Left lung (tissue), 10 donors: ENCODE results near the gene CD19. TPM values are rescaled to one million over a fixed set of nuclear protein-coding genes. Genes with fewer than 3 reads are reported as not detected.
"Not testable (repeated sequence)": the region's sequence is repeated elsewhere in the genome, so short reads cannot be mapped to it uniquely, and the experiment has no call there.

Source experiments
- ATAC-seq: fragments of 200-7000 bp; cut with Tn5 transposase; one replicate; pipeline ENCODE4 v1.9.1; 2020; ENCODE audit warnings: moderate library complexity
- DNase-seq, 4 donors: peaks; one replicate each; pipeline ENCODE4 v3.0.0-alpha.2; 2013 to 2020
- H3K27ac ChIP-seq, 2 donors: fragments of 200-600 bp; sonication (generic) in 1 of 2; one replicate each; pipeline versions ENCODE4 v1.5.0 to v1.8.0; 2020 to 2021
- H3K27me3 ChIP-seq, 2 donors: fragments of 200-600 bp; sonication (generic) in 1 of 2; one replicate each; pipeline versions ENCODE4 v1.5.0 to v1.8.0; 2020 to 2021
- H3K36me3 ChIP-seq, 2 donors: fragments of 200-600 bp; sonication (generic) in 1 of 2; one replicate each; pipeline versions ENCODE4 v1.5.0 to v1.8.0; 2020 to 2021
- H3K4me1 ChIP-seq, 2 donors: fragments of 200-600 bp; one replicate each; pipeline ENCODE4 v1.8.0; 2021
- H3K4me3 ChIP-seq, 2 donors: fragments of 200-600 bp; sonication (generic) in 1 of 2; one replicate each; pipeline versions ENCODE4 v1.5.0 to v1.8.0; 2020 to 2021; ENCODE audit warnings: mild to moderate bottlenecking in 1 of 2
- H3K9me3 ChIP-seq, 2 donors: fragments of 200-600 bp; sonication (generic) in 1 of 2; one replicate each; pipeline versions ENCODE4 v1.5.0 to v1.8.0; 2020 to 2021
- intact Hi-C, 2 donors: fragments of 100-400 bp; cut with DNase I; formaldehyde crosslinking; loops; one replicate each; pipeline versions ENCODE4 v1.11.2 to v1.14.2; 2022
- polyA plus RNA-seq, 6 donors: library from polyadenylated mRNA; unstranded; fragments of 120-200 nt; gene quantifications; one replicate each; pipeline ENCODE4 v1.2.1, GENCODE V29; 2013; ENCODE audit not compliant: insufficient read length in 6 of 6
- total RNA-seq, 2 donors: library from RNA; stranded (reverse); fragmentation: NEBNext Ultra II Directional; extraction: Animal tissue kit (Norgen Biotek cat#: 25700); gene quantifications; one replicate each; pipeline ENCODE4 v1.2.1, GENCODE V29; 2021
- TF ChIP-seq, protein P1 (sequence below), 2 donors: fragments of 200-600 bp; sonication (generic) in 1 of 2; IDR thresholded peaks; one replicate each; pipeline versions ENCODE4 v1.5.0 to v1.8.0; 2021; ENCODE audit warnings: antibody characterized with exemption in 2 of 2
- donor health status: DM: no; HTN: yes; CAD: no.
- donor health status: DM: no; HTN: no; CAD: no.

Gene CD19
- total and polyA plus RNA-seq, 8 donors, result 0.29 to 0.85 (median 0.51) TPM

DNA sequence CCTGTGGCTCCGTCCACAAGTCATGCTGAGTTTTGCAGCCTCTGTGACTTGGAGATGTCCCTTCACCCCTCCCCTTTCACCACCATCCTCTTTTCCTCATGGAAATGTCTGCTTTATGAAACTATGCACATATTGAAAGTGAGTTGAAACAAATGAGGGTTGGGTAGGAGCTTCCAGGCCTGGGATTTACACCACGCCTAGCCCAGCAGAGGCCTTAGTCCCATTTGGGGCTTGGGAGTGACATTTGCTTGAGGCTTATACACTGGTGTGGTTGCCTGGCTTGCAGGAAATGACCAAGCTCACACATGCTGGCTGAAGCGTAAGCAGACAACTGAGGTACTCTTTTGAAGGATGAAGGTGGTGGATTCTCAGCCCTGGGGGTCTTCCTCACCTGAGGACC lies 32.3 kb downstream of the CD19 start:
- DNase-seq (peak in 1 of 4 donors; percentile 0), ATAC-seq (no peak)
- no peaks in the 10 kb centered on the region for H3K9me3 ChIP-seq
- no peaks in the 10 kb centered on the region for H3K27me3 ChIP-seq
- no peaks in the 10 kb centered on the region for H3K4me1 ChIP-seq
- H3K4me3 ChIP-seq, result no peak overlapping the region
- no peak overlapping the region for H3K27ac ChIP-seq
- peaks cover 0 to 71% of the 10 kb centered on the region in 2 donors for H3K36me3 ChIP-seq
- TF ChIP-seq, protein P1, sequence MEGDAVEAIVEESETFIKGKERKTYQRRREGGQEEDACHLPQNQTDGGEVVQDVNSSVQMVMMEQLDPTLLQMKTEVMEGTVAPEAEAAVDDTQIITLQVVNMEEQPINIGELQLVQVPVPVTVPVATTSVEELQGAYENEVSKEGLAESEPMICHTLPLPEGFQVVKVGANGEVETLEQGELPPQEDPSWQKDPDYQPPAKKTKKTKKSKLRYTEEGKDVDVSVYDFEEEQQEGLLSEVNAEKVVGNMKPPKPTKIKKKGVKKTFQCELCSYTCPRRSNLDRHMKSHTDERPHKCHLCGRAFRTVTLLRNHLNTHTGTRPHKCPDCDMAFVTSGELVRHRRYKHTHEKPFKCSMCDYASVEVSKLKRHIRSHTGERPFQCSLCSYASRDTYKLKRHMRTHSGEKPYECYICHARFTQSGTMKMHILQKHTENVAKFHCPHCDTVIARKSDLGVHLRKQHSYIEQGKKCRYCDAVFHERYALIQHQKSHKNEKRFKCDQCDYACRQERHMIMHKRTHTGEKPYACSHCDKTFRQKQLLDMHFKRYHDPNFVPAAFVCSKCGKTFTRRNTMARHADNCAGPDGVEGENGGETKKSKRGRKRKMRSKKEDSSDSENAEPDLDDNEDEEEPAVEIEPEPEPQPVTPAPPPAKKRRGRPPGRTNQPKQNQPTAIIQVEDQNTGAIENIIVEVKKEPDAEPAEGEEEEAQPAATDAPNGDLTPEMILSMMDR (IDR thresholded peaks at IDR 0.05), result no peak
- intact Hi-C loops, result no loop called here

DNA sequence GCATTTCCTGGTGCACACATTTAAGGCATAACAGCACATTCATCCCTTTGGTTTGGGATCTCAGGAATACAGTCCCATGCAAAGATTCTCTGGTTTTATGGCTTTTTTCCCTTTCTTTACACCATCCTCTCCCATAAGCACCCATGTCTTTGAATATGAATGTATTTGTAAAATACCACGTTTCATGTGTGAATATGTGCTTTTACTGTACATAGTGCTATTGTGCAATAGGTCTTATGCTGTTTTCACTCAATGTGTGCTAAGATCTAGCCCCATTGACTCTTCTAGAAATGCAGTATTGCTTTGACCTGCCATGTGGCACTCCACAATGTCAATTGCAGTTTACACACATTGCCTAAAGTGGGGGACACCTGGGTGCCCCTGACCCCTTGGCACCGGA lies 32.7 kb downstream of the CD19 start:
- ATAC-seq (no peak), DNase-seq (no peak)
- Histone ChIP-seq H3K9me3 (no peaks in the 10 kb centered on the region), H3K27me3 (no peaks in the 10 kb centered on the region), H3K4me3 (no peak overlapping the region), H3K27ac (no peak overlapping the region), H3K36me3 (peaks cover 0 to 67% of the 10 kb centered on the region in 2 donors), H3K4me1 (no peaks in the 10 kb centered on the region)
- intact Hi-C loops, result no loop called here
- TF ChIP-seq, protein P1 (IDR thresholded peaks at IDR 0.05), result no peak

DNA sequence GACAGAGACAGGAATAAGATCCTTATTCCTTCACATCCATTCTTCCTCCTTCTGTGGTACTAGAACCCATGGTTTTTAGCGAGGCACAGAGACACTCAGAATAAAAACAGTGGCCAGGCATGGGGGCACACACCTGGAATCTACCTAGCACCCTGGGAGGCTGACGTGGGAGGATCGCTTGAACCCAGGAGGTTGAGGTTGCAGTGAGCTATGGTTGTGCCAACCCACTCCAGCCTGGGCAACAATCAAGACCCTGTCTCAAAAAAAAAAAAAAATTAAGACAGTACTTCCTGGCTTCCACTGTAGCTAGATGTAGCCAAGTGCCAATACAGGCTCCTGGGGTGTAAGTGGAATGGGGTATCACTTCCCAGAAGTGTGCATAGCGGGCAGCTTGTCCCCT lies 35.4 kb downstream of the CD19 start:
- Histone ChIP-seq H3K36me3 (peaks cover 0 to 40% of the 10 kb centered on the region in 2 donors), H3K27ac (no peak overlapping the region), H3K4me1 (no peaks in the 10 kb centered on the region), H3K4me3 (no peak overlapping the region), H3K27me3 (no peaks in the 10 kb centered on the region), H3K9me3 (no peaks in the 10 kb centered on the region)
- ATAC-seq (no peak), DNase-seq (peak in 1 of 4 donors; percentile 2)
- TF ChIP-seq, protein P1 (IDR thresholded peaks at IDR 0.05), result no peak
- intact Hi-C loops, result no loop called here

DNA sequence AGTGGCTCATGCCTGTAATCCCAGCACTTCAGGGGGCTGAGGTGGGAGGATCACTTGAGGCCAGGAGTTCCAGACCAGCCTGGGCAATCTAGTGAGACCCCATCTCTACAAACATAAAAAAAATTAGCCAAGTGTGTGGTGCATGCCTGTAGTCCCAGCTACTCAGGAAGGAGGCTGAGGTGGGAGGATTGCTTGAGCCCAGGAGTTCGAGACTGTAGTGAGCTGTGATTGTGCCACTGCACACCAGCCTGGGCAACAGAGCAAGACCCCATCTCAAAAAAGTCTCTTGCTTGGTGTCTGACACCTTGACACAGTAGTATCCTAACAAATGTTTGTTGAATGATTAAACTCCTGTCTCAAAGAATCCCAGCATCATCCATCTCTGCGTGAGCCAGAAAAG lies 37.9 kb downstream of the CD19 start:
- H3K27me3 ChIP-seq, ATAC-seq, DNase-seq, intact Hi-C loops, H3K4me1 ChIP-seq, H3K27ac ChIP-seq, H3K4me3 ChIP-seq, H3K9me3 ChIP-seq: not testable (repeated sequence)
- H3K36me3 ChIP-seq, result peaks cover 0 to 15% of the 10 kb centered on the region in 2 donors

DNA sequence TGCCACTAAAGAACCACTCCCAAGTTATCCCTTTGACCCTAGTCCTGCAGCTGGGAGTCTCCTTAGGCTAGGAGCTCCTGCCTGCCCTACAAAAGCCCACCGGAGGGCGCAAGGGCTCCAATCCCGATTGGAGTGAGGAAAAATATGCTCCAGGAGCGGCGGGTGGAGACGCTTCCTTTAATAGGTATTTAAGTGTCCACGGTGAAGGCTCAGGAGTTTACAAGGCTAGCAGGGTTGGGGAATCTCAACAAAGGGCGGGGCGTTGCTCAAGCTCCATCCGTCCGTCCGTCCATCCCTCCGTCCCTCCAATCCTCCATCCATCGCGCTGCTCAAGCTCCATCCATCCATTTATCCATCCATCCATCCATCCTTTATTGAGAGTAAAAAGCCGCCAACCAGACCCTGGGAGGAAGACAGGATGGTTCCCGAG lies 42.3 kb downstream of the CD19 start:
- Histone ChIP-seq H3K4me3 (peak overlapping the region; percentile 95 to 97), H3K36me3 (peaks cover 0 to 22% of the 10 kb centered on the region in 2 donors), H3K27me3 (no peaks in the 10 kb centered on the region), H3K27ac (peak overlapping the region; percentile 82 to 86), H3K9me3 (no peaks in the 10 kb centered on the region), H3K4me1 (peaks cover 11 to 42% of the 10 kb centered on the region in 2 donors)
- DNase-seq (peak; percentile 25 to 69 (median 57)), ATAC-seq (peak; percentile 74)
- intact Hi-C loops, result no loop called here
- TF ChIP-seq, protein P1 (IDR thresholded peaks at IDR 0.05), result peak; percentile 43 to 56
